ENCODE data around the gene KSR1.
"Not testable (repeated sequence)": the region's sequence is repeated elsewhere in the genome, so short reads cannot be mapped to it uniquely, and the experiment has no call there.

Gene KSR1

DNA sequence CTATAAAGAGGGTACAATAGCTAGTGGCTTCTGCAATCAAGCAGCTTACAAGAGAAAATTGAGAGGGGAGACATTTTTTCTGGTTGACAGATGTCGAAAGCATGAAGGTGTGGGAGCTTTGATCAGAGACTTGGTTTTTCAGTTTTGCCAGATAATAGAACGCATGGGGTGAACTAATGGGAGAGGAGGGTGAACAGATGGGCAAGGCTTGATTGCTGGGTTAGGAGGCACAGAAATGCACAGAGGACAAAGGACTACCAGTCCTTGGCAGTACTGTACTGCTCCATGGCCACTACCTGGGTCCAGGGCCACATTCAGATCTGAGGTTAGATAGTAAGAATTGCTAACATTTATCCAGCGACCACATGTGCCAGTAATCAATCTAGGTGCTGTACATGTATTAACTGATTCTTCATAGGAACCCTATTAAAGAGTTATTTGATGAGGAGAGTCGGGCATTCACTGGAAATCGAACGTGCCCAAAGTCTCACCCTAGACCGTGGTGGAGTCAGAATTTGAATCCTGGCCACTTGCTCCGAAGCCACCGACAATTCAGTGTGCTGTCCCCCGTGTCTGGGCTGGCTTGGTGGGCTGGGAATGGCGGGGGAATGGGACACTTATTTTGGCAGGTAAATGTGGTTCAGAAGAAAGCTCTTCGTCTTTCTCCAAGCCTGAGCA lies 873 bp upstream of the KSR1 start:
- DNase-seq, result no peak

DNA sequence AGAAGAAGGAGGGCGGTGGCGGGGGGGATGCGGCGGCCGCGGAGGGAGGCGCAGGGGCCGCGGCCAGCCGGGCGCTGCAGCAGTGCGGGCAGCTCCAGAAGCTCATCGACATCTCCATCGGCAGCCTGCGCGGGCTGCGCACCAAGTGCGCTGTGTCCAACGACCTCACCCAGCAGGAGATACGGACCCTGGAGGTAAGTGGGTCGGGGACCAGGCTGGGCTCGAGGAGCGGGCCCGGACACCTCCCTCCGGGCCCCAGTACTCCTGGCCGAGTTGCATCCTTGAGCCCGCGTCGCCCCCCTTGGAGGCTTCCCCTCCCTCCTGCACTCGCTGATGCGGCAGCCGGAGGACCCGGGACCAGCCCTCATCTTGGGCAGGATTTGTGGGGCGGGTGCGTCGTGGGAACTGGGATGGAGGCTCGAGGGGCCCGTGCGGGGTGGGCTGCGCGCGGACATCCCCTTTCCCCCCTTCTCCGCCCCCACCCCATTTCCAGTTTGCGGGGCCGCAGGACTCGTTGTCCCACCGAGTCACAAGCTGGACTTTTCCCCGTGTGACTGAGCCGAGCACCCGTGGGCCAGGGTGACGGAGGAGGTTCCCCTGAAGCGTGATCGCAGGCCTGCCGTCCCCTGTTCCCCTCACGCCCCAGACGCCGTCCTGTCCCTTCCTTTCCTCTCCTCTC lies 572 bp downstream of the KSR1 start:
- peak in 1 of 2 experiments; percentile 34 for DNase-seq

DNA sequence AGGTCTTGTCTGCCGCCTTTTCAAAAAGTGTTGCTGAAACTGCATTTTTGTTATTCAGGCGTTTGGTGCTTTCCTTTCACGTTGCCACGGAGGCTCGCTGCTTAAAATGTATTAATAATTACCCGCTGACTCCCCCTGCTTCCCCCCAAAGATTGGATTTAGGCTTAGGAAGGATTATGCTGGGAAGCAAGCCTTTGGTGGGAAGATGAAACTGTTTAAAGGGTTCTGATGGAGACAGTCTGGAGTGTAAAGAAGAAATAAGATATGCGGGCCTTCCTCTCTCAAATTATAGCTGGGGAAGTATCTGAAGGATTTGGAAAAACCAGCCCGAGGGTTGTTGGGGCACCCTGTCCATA lies 1.1 kb downstream of the KSR1 start:
- DNase-seq, result no peak

DNA sequence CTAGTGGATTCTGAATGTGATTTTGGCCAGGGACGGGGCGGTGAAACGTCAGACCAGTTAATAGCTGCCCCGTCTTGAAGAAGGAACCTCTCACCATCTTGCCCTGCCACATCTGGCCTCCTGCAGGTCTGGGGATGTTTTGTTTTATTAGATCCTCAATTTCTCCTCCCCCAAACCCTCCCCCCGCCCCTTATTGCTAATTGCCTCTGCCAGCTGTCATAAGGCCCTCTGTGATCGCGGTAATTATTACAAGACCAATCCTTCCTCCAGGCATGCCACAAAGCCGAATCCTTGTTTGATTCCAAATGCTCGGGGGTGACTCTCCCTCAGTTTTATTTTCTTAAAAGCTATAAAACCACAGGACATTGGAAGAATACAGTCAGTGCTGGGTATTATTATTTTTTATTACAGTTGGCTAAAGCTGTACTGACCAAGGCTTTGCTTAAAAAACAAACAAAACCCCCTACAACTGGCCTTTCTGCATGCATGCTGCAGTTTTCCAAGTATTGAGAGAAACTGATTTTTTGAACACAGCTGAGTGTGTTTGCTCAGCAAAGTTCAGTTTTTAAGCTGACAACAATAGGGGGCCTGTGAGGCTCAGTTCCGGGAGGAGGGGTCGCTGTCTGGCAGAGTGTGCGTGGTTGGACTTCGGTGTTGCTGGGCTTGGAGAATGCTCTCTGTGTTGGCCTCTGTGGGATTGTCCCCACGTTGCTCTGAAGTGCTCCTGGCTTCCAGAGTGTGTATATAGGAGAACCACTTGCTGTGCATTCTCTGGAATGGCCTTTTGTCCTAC lies 1.7 kb downstream of the KSR1 start:
- no peak for DNase-seq

DNA sequence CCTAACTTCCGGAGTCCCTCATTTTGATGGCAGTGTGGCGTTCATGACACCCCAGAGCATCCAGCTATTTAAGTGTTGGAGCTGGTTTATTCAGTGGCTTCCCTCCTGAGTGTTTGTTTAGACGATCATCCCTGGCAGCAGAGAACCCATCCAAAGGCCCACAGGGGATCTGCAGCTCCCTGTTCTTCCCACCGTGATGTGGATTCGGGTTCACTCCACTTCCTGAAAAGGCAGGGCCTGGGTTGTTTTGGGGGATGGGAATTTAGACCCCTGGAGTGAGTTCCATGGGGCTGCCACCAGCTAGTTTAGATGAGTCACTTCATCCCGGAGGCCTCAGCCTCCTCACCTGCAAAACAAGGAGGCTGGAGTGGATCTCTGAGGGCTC lies 2.3 kb downstream of the KSR1 start:
- DNase-seq, result no peak

DNA sequence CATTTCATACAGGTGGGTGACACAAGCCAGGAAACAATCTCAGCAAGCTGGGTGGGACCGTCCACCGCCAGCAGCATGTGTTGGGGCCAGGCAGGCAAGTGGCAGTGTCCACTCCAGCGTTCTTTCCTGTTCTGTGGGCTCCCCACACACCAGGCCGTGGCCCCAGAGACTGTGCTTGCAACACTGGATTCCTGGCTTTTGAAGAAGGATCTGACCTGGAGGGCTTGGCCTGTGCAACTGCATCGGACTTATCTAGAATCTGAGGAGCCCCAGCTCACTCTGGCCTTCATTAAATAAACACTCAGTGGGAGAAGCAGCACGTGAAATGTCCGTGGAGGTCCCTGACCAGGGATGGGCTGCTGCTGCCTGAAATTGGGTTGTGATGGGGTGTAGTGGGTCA lies 3.2 kb downstream of the KSR1 start:
- DNase-seq, result no peak

DNA sequence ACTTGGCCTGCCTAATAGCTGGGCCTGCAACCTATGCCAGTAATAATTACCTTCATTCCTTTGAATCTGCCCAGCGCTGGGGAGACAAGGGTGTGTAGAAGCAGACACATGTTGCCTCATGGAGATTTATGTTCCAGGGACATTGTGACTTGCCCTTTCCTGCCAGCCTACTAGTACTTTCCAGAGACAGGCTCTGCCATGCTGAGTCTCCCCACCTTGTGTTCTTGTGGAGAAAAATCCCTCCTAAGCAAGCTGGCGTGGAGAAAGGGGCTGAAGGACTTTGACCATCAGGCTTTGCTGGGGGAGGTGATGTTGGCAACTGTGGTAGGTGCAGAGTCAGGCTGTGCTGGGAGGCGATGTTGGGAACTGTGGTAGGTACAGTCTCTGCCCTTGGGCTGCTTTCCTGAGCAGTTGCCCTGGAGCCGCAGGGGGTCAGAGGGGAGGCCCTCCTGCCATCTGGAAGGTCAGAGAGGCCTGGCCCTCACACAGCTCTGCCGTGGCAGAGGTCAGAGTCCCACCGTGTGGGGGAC lies 4.0 kb downstream of the KSR1 start:
- no peak for DNase-seq

DNA sequence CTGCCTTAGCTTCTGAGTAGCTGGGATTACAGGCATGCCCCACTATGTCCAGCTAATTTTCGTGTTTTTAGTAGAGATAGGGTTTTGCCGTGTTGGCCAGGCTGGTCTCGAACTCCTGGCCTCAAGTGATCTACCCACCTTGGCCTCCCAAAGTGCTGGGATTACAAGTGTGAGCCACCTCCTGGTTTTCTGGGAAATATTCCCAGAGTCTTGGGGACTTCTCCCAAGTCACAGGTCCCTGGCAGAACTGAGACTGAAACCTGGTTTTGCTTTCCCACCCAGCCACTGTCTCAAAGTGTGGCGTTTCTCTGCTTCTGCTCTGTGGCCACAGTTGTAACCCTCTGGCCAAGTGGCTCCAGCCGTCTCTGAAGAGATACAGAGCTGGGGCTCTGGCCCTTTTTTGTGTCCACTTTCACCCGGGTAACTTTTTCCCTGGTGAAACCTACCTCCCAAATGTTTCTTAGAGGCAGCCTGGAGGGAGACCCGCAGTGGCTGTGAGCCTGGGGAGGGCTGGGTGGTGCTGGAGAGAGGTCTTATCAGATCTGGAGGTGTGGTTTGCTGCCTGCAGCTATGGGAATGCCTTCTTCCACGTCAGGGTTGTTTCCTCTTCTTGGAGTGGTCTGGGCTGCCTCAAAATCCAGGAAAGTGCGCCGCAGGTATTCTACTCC lies 5.1 kb downstream of the KSR1 start:
- no peak for DNase-seq

DNA sequence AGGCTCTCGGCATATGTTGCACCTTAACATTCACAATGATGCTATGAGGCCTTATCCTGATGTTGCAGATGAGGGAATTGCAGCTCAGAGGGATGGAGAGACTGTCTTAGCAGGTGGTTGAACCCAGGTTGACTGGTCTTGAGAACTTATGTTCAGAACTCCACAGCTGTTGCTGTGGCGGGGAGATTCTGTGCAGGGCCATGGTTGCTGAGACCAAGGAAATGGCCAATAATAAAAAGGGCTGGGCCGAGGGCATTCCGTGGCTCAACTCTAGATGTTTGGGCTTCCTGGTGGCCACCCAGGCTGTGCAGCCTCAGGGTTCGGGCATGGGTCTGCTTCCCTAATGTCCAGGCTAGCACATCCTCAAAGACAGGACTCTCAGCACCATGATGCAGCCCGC lies 5.9 kb downstream of the KSR1 start:
- no peak for DNase-seq

DNA sequence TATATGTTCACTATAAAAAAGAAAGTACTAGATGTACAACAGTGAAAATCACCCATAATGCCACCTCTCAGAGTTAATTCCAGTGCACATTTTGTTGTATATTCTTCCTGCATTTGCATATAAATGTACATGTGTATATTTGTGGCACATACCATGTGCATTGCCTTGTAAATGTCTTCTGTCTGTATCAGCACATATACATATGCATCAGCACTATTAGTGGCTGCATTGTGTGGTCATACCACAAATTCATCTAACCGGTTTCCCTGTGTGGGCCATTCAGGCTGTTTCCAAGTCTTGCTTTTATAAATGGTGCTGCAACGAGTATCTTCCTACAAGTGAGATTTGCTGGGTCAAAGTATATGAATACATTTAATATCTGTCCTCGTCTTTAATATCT lies 6.5 kb downstream of the KSR1 start:
- DNase-seq, result no peak

DNA sequence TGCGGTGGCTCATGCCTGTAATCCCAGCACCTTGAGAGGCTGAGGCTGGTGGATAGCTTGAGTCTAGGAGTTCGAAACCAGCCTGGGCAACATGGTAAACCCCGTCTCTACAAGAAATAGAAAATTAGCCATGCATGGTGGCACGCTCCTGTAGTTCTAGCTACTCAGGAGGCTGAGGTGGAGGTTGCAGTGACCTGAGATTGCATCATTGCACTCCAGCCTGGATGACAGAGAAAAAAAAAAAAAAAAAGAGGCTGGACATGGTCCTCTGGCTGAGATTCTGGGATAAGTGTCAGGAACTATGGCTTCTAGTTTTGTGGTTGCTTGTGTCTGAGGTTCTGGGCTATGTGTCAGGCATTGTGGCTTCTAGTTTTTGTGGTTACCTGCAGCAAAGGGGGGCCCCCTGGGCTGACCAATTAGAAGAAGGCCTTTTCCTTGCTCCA lies 7.0 kb downstream of the KSR1 start:
- DNase-seq, result no peak

DNA sequence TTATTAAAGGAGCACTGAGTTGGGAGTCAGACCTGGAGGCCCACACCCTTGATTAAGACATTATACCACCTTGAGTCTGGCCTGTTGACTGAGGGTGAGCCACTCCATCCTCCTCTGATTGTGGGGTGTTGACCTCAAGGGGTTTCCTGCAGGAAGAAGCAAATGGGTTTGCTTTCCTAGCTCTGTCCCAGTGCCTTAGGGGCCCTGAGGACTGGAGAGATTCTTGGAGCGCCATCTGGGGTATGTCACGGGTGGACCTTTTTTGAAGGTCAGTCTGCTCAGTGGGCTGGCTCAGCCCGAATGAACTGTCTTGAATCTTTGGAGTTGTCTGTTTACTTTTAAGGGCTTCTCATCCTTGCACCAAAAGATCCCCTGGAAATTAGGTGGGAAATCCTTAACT lies 7.8 kb downstream of the KSR1 start:
- not testable (repeated sequence) for DNase-seq

DNA sequence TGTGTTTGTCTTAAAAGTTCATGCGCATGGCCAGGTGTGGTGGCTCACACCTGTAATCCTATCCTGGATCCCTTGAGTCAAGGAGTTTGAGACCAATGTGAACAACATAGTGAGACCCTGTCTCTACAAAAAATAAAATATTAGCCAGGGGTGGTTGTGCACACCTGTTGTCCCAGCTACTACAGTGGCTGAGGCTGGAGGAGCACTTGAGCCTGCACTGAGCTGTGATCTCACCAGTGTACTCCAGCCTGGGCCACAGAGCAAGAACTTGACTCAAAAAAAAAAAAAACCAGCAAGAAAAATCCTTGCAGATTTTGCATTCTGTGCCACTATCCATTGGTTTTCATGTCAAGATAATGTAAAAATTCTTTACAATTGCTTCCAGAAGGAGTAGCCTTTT lies 8.2 kb downstream of the KSR1 start:
- no peak for DNase-seq

DNA sequence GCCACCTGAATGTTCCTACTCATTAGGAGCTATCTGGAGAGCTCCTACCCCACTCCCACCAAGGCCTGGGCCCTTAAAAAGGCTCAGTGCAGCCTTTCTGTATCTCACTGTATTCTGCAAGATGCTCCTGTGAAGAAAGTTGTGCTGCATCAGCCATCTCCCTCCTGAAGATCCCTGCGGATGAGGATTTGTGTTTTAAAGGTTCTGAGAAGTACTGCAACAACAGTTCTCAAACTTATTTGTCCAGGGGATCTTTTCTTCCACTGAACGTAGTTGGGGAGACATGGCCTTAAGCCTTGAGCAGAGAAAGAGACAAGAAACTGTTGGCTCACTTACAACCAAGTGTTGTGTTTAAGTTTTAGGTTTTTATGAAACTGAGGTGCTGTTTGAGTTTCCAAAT lies 9.6 kb downstream of the KSR1 start:
- not testable (repeated sequence) for DNase-seq

DNA sequence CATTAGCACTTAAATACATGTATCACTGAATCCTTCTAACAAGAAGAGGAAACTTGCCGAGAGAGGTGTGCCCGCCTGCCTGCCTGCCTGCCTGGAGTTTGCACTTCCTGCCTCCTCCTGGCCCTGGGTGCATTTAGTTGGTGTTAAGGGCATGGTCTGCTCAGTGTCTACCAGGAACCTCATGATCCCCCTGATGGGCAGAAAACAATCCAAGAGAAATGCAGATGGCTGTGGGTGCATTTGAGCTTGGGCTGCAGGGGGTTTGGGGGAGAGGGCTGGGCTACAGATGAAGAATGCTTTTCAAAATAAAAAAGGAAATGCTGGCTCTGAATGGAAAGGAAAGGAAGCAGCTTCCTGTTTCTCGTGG lies 10.1 kb downstream of the KSR1 start:
- peak; percentile 39 to 40 for DNase-seq

DNA sequence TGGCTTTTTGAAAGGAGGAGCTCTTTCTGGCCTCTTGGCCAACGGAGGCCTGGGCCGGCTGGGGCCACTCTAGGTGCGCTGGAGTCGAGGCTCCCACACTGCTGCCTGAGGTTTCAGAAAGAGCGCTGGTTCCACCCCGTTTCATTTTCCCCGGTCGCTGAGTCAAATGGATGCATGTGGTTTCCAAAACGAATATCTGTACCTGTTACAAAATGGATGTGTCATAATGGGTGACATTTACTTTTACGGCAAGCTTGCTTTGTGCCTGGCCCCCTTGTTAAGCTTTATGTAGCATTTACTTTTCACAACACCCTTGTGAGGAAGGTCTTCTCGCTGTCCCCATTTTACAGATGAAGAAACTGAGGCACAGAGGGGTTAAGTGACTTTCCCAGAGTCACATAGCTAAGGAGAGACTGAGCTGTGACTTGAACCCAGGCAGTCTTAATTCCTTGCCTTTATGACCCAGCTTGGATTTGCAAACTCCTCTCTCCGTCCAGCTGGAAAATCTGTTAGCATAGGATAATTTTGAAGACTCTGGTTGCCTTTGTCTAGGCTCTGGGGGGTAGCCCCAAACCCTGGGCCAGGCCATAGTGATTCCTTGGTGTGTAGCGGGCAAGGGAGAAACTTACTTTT lies 10.6 kb downstream of the KSR1 start:
- peak; percentile 80 to 88 for DNase-seq

DNA sequence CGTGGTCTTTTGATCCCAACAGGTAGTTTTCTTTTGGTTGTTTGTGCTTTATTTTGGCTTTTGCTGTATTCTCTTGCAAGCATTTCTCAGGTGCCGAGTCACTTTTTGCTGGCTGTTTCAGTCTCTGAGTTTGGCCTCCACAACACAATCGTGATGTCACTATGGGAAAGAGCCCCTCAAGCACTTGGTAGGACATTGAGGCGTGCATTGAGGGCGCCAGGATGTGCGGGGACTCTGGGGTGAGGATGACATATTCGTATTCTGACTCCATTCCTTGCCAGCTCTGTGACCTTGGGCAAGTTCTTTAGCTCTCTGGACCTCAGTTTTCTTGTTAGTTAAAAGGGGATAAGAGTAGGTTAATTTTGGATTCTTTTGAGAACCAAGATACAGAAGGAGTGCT lies 13.0 kb downstream of the KSR1 start:
- peak in 1 of 2 experiments; percentile 41 for DNase-seq

DNA sequence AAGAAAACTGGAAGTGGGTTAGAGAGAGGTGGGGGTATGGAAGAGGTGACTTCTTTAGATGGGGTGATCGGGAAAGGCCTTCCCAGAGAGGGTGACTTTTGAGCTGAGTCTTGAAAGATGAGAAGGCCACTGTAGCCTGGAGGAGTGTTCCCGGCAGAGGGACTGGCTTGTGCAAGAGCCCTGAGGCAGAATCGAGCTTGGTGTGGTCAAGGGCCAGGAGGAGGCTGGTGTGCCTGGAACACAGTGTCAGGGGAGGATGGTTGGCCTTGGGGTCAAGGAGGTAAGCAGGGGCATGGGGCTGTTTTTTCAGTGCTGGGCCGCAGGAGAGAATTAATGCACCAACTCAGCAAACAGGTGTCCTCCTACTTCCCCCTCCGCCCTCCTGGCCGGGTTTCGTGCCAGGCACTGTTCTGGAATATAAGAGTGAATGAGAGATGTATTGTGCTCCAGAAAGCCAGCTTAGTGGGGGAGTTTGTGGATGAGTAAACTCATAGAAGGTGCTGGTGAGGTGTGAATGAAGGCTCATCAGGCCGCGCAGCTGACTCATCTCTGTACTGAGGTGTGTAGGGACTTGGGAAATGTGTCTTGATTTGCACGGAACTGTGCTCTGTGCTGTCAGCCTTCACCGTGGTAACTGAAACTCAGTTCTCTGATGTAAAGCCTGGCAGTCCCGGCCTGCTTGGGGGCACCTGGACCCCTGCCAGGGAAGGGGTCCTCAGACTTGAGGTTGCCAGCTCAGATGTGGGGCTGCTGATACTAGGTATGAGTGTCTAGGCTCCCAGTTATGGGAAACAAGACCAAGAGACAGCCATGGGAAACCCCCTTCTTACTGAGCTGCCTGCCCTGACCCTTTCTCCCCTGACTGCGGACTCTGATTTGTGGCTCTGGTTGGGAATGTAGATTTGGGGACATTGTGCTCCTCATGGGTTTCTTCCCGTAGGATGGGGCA lies 15.3 kb downstream of the KSR1 start:
- peak; percentile 84 to 88 for DNase-seq

DNA sequence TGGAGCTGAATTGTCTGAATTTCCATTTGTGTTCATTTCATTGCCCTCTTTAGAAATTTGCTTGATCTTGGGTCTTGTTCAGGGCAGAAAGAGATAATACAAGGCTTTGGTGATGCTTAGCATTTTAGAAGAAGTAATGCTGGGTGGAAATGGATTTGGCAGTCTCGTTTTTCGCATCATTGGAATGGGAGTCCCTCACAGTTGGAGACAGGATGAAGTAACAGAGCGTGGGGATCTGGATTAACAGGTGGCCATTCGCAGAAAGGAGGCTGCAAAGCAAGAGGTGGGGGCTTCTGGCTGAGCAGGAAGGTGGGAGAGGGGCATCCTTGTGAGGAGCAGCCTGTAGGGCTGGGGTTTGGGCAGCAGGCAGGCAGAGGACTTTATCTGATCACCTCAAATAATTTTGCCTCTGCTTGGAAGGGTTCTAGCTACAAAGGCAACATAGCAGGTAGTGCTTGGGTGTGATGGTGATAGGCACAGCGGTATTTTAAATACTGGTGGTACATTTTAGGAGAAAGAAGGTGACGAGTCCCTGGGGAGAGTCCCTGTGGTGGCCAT lies 17.0 kb downstream of the KSR1 start:
- DNase-seq, result no peak

DNA sequence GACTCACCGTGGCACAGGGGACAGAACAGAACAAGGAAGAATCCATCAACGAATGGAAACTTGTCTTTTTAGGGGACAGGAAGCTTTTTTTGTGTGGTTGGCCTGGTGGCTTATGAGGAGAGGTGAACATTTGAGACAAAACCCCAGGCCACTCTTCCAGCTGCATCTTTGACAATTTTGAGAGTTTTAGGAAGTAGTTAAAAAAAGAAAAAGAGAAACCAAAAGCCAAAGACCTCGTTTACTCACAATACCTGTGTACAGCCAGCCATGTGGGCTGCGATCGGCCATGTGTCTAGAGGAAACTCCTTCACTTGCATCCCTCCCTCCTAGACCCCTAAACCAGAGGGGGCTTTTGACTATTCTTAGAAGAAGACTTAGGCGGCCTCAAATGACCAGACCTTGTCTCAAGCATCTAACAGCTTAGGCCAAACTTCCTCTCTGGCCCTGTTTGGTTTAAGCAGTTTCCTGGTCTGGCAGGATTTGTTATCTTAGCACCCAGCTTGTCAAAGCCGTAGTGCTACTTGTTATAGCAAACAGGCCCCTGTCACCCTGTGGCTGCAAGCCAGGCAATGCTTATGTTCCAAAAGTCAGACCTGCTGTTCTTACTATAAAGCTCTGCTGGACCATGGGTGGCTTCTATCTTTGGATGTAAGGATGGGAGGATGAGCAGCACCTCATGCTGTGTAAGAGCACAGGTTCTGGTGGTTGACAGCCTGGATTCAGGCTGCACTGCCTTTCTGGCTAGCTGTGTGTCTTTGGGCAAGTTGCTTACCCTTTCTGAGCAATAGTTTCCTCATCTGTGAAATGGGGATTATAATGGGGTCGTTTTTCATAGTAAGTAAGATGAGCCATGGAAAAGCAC lies 17.7 kb downstream of the KSR1 start:
- peak; percentile 82 to 88 for DNase-seq

Data from activated CD4-positive, alpha-beta T cell treated with anti-CD3 and anti-CD28 coated beads, Interleukin-2, amount 50 U/mL, for 48 hours (primary cell).